CD4-positive, alpha-beta T cell treated with Interleukin-6 at 100 ng/mL for 8 hours (primary cell): ENCODE measurements around the gene HES1.
"Not testable (repeated sequence)": the region's sequence is repeated elsewhere in the genome, so short reads cannot be mapped to it uniquely, and the experiment has no call there.

Experiments
- DNase-seq: peaks from one replicate; pipeline ENCODE4 v3.0.0-alpha.2; 2020; ENCODE audit warnings: mixed read lengths, low spot score

Gene HES1

GRCh38 chr3:194135806-194136518, at the start of gene HES1:
Gene HES1, plus strand, starts transcription at chr3:194136148. Its CDS starts 233 bp downstream, at chr3:194136381.
- no peak for DNase-seq

- no peak for DNase-seq
These were observed 49.4 kb upstream of the HES1 start for GRCh38 chr3:194086388-194087075.

- no peak for DNase-seq
These were observed 48.7 kb upstream of the HES1 start for GRCh38 chr3:194087280-194087679.

GRCh38 chr3:194087995-194088855, 47.7 kb upstream of the HES1 start:
- DNase-seq: no peak

- DNase-seq: no peak
These were observed 46.4 kb upstream of the HES1 start for GRCh38 chr3:194089357-194090177.

- DNase-seq: not testable (repeated sequence)
These were observed 45.8 kb upstream of the HES1 start for GRCh38 chr3:194090178-194090555.

- DNase-seq: no peak
These were observed 45.2 kb upstream of the HES1 start for GRCh38 chr3:194090716-194091115.

- no peak for DNase-seq
These were observed 44.8 kb upstream of the HES1 start for GRCh38 chr3:194091141-194091540.

- DNase-seq: not testable (repeated sequence)
These were observed 44.1 kb upstream of the HES1 start for GRCh38 chr3:194091897-194092296.

GRCh38 chr3:194092881-194093301, 43.1 kb upstream of the HES1 start:
- no peak for DNase-seq

- no peak for DNase-seq
These were observed 42.1 kb upstream of the HES1 start for GRCh38 chr3:194093842-194094241.

GRCh38 chr3:194095464-194095863, 40.5 kb upstream of the HES1 start:
- no peak for DNase-seq

GRCh38 chr3:194095902-194096301, 40.0 kb upstream of the HES1 start:
- DNase-seq: no peak

- no peak for DNase-seq
These were observed 38.6 kb upstream of the HES1 start for GRCh38 chr3:194097141-194097882.

GRCh38 chr3:194098081-194098842, 37.7 kb upstream of the HES1 start:
- DNase-seq: no peak

GRCh38 chr3:194098843-194099183, 37.1 kb upstream of the HES1 start:
- DNase-seq: no peak

- no peak for DNase-seq
These were observed 36.7 kb upstream of the HES1 start for GRCh38 chr3:194099215-194099614.

GRCh38 chr3:194100856-194101390, 35.0 kb upstream of the HES1 start:
- no peak for DNase-seq

- no peak for DNase-seq
These were observed 34.1 kb upstream of the HES1 start for GRCh38 chr3:194101592-194102432.
